HG02852 (cell line): ENCODE data around the gene CCSER1.
A peak's percentile ranks its signal among the peaks of the same experiment; 100 is the strongest.
"Not testable (repeated sequence)": the region's sequence is repeated elsewhere in the genome, so short reads cannot be mapped to it uniquely, and the experiment has no call there.

ENCODE experiments used
- ATAC-seq: cut with Tn5 transposase; IDR thresholded peaks from one replicate; pipeline ENCODE4 v1.9.1; 2021; ENCODE audit warnings: mild to moderate bottlenecking, moderate library complexity; ENCODE audit not compliant: unreplicated experiment

Gene CCSER1

GRCh38 chr4:90641861-90642599 lies 514.8 kb downstream of the CCSER1 start:
- ATAC-seq, result no peak

GRCh38 chr4:90643156-90643555 lies 516.0 kb downstream of the CCSER1 start:
- ATAC-seq, result no peak

GRCh38 chr4:90648311-90648710 lies 521.1 kb downstream of the CCSER1 start:
- ATAC-seq, result no peak

- ATAC-seq, result no peak
Observed at GRCh38 chr4:90648791-90649190, 521.6 kb downstream of the CCSER1 start.

GRCh38 chr4:90660672-90661071 lies 533.5 kb downstream of the CCSER1 start:
- ATAC-seq, result no peak

- ATAC-seq, result no peak
Observed at GRCh38 chr4:90670183-90670582, 543.0 kb downstream of the CCSER1 start.

- no peak for ATAC-seq
Observed at GRCh38 chr4:90689739-90690138, 562.5 kb downstream of the CCSER1 start.

DNA sequence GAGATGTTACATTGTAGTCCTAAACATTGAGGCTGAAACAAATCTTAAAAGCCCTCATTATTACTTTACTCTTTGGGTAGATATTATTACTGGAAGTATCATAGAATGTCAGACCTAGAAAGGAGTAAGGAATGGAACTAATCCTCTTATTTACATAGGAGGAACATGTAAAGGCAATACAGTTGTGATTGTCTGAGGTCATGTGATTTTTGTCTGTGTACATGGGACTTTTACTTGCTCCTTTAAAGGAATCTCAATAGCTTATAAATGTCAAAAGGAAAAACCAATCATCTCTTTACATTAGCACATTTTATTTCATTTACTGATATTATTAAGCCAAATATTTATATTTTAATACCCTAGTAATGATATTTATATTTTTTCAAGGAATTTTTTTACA lies 568.2 kb downstream of the CCSER1 start:
- no peak for ATAC-seq

DNA sequence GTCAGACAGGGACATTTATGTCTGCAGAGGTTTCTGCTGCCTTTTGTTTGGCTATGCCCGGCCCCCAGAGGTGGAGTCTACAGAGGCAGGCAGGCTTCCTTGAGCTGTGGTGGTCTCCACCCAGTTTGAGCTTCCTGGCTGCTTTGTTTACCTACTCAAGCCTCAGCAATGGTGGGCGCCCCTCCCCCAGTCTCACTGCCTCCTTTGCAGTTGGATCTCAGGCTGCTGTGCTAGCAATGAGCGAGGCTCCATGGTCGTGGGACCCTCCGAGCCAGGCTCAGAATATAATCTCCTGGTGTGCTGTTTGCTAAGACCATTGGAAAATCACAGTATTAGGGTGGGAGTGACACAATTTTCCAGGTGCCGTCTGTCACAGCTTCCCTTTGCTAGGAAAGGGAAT lies 578.3 kb downstream of the CCSER1 start:
- ATAC-seq, result not testable (repeated sequence)

DNA sequence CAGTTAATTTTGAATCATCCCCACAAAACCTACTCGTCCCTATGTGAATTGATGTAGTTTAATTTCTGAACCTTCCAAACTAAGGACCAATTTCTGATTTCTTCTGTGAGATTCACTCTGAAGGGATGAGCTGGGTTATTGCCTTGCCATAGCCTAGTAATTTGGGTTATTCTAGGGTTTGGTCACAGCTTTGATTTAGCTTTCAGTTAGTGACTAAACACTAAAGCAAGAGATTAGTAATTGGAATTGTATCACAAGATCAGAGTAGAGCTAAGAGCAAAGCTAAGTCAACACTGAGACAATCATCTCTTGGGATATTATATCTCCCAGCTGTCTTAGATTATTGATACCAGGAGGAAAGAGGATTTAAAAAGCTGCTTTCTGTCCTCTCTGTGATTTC lies 588.0 kb downstream of the CCSER1 start:
- peak; percentile 90 for ATAC-seq

DNA sequence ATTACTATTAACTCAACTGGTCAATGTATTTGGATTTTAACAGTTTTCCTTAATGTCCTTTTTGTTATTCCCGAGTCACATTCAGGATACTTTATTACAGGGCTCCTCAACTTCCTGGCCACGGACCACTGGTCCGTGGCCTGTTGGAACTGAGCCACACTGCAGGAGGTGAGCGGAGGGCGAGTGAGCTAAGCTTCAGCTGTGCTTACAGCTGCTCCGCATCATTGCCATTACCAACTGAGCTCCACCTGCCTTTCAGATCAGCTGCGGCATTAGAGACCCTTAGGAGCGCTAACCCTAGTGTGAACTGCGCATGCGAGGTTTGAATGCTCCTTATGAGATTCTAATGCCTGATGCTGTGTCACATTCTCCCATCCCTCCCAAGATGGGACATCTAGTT lies 591.7 kb downstream of the CCSER1 start:
- ATAC-seq, result no peak

GRCh38 chr4:90727938-90728337 lies 600.7 kb downstream of the CCSER1 start:
- no peak for ATAC-seq

DNA sequence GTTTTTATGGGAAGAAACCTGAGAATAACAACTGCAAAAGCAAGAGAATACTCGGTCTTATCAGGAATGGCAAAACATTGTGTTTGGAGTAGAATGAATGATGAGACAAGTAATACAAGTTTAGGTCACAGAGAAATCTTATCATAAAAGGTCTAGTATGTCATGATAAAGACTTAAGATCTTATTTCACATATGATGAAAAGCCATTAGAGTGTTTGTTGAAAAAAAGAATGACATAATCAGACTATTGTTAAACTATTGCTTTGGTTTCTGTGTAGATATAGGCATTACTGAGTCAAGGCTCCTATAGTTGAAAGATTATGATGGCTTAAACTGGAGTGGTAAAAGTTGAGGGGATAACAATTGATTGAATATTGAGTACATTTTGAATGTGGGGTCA lies 603.6 kb downstream of the CCSER1 start:
- ATAC-seq, result no peak

DNA sequence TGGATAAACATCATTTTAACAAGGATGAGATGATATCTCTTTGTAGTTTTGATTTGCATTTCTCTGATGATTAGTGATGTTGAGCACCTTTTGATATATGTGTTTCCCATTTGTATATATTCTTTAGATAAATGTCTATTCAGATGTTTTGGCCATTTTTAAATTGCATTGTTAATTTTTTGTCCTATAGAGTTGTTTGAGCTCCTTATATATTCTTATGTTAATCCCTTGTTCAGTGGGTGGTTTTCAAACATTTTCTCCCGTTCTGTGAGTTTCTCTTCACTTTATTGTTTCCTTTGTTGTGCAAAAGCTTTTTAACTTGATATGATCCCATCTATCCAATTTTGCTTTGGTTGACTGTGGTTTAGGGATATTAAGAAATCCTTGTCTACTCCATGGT lies 606.0 kb downstream of the CCSER1 start:
- no peak for ATAC-seq

DNA sequence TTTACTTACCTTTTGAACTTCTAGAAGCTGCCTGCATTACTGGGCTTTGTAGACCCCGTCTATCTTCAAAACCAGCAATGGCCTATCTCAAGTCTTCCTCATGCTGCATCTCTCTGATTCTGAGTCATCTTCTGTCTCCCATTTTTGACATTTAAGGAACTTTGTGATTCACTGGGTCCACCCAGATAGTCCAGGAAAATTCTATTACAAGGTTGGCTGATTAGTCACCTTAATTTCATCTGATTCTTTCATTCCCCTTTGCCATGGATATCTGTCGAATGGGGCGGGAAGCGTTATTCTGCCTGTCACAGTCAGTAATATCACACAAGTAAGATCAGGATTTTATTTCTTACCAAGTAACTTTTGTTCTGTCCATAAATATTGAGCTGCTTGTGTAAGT lies 618.0 kb downstream of the CCSER1 start:
- no peak for ATAC-seq

DNA sequence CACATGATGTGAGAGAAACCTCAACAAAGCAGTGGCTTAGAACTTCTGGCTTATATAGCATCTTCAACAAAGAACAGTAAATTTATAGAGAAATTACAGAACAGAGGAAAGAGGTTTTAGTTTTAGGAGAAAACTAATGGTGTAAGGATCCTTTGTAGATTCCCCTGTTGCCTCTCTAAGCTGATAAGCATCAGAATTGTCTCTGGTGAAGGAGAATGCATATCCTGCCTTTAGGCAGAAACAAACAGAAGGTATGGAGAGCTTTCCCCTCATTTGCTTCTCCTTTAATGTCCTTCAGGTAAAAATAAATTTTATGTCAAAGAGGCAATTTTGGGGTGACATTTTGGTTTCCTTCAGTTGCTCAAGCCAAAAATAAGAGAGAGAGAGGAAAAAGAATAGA lies 625.9 kb downstream of the CCSER1 start:
- no peak for ATAC-seq

DNA sequence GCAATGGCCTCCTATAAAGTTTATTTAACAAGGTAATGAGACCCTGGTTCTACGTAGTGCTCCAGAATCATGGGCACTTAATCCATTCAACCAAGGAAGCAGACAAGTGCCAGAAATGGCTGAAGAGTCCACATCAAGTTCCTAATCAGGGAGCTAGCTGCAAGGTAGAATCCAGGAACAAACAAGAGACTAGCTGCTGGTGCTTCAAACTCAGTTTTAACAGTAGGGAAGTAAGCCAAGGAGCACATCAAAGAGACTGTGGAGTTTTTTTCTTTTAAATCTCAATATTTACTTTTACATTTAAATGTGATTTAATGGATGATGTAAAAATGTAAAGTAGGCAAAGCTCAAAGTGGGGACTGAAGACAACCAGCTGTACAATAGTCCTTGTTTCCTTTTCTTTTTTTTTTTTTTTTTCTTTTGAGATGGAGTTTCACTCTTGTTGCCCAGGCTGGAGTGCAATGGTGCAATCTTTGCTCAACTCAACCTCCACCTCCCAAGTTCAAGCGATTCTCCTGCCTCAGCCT lies 630.4 kb downstream of the CCSER1 start:
- no peak for ATAC-seq

GRCh38 chr4:90760059-90760458 lies 632.9 kb downstream of the CCSER1 start:
- no peak for ATAC-seq

DNA sequence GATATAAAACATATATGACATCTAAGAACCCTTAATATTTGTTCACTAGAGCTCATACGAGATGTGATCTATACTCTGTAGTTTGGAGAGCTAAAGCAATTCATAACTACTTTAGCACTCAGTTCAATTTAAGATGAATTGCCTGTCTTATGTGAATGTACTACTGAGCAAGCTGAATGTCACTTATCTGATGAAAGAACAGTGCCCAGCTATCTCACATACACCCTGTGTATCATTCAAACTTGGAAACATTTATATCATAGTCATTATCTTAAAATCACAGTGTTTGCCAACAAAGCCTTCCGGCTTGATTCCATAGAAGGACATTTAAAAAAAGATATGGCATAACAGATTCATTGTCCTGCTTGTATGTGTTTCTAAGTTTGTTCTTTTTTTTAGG lies 639.6 kb downstream of the CCSER1 start:
- ATAC-seq, result no peak

DNA sequence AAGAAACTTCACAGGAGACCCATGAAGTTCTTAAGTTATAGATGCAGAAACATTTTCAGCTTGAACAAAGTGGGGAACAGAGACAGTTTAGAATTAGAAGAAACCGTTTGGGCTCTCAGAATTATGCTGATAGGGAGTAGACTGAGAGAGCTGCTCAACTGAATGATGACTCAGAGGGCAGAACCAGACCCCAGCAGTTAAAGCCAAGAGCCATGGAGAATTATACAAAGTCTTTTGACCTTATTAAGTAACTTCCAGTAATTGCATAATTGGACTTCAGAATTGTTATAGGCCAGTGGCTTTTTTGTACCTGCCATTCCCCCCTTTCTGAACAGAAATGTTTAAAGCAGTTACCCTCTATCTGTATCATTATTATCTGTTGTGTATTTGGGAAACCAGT lies 642.1 kb downstream of the CCSER1 start:
- ATAC-seq, result no peak

- no peak for ATAC-seq
Observed at GRCh38 chr4:90780193-90780592, 653.0 kb downstream of the CCSER1 start.

DNA sequence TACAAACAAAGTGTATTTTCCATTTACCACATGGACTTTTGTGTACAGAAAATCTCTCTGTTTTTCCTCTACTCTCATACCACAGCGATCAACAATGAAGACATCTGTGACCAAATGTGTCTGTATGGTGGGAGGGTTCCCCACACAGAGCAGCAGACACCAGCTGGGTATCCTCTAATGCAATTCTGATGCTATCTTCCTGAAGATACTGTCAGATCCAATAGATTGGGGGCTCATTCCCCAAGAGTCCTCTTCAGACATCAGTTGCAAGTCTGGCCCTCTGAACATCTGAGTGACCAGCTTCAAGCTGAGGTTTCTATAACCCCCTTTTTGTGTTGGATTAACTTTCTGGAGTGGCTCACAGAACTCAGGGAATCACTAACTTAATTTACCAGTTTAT lies 659.4 kb downstream of the CCSER1 start:
- ATAC-seq, result no peak

- ATAC-seq, result no peak
Observed at GRCh38 chr4:90792696-90793095, 665.5 kb downstream of the CCSER1 start.
